NCI-H2081 treated with DMSO at 0.1 percent for 48 hours (cell line): Measurements from ENCODE around the gene STK11IP.
"Not testable (repeated sequence)": the region's sequence is repeated elsewhere in the genome, so short reads cannot be mapped to it uniquely, and the experiment has no call there.

Experiments used
- DNase-seq: peaks from one replicate; lab custom pipeline; 2025; lab: John Stamatoyannopoulos, UW

The STK11IP gene

GRCh38 chr2:219634951-219635751 lies 37.5 kb downstream of the STK11IP start:
- DNase-seq, result no peak

GRCh38 chr2:219636144-219636915 lies 38.7 kb downstream of the STK11IP start:
- DNase-seq, result no peak

DNA sequence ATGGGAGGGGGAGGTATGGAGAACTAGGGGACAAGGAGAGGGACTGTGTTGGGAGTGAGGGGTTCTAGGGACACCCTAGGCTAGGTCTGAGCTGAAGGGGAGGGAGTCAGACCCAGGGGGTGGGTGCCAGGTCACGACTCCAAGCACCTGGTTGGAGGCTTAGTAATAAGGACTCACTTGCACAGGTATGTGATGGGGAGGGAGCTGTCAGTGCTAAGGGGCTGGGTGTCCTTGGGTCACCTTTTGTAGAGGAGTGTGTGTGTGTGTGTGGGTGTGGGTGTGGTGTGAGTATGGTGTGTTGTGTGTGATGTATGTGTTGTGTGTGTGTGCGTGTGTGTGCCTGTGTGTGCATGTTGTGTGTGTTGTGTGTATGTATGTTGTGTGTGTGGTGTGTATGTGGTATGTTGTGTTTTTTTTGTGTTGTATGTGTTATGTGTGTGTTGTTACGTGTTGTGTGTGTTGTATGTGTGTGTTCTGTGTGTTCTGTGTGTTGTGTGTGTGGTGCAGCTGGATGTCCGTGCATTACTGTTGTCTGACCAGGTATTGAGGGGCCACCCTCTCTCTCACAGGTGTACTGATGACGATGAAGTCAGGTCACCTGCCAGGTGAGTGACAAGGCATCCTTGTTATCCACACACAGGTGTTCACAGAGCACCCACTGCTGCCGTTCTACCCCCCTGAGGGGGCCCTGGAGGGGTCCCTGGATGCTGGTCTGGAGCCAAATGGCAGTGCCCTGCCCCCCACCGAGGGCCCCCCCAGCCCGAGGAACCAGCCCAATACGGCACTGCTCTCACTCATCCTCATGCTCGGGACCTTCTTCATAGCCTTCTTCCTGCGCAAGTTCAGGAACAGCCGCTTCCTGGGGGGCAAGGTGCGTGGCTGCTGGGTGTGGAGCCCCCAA lies 39.5 kb downstream of the STK11IP start:
- no peak for DNase-seq

GRCh38 chr2:219637842-219638185 lies 40.2 kb downstream of the STK11IP start:
- DNase-seq, result no peak

DNA sequence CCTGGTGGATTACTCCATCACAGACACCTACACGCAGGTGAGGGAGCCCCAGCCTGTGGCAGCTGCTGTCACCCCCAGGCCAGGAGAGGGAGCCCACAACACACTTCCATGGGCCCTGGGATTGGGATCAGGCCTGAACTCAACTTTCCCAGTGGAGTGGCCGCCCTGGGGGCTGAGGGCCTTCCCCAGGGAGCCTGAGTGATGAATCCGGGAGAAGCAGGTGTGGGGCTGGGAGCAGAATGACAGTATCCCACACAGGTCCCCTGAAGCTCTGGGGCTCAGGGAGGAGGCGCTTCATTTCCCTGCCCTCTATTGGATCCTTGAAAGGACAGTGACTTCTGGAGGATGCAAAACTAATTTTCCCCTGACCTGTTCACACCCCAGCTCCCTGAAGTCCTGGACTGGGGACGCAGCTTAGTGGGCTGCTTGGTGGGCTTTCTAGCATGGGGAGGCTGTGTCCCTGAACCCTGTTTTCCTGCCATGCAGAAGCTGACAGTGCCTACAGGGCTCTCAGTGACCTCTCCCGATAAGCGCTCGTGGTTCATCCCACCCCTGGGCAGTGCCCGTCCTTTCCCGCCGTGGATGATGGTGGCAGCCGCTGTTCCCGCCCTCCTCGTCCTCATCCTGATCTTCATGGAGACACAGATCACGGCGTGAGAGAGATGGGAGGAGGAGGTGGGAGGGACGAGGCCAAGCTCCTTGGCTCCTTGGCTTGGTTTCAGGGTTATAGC lies 40.7 kb downstream of the STK11IP start:
- DNase-seq, result no peak

DNA sequence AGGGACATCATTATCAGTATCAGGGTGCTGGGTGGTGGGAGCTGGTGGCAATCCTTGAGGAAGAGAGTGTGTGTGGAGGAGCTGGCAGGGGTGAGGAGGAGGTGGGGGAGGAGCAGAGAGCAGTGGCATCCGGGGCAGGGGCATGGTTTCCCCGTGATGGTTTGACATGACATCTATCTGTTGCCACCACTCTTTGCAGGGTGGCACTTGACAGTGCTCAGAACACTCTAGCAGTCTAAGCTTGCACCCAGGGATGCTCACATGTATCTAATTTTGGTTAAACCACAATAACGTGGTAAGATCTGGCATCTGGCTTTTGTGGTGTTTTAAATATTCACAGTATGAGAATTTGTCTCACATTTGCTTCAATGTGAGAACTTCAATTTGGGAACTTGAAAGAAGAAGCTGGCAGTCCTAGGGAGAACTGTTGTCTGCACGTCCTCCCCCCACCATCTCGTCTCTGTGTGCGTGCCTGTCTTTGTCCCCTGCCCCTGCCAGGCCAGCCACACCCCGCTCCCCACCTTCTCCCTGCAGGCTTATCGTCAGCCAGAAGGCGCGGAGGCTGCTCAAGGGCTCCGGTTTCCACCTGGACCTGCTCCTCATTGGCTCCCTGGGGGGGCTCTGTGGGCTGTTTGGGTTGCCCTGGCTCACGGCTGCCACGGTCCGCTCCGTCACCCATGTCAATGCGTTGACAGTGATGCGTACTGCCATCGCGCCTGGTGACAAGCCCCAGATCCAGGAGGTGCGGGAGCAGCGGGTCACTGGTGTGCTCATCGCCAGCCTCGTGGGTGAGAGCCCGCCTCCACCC lies 41.5 kb downstream of the STK11IP start:
- no peak for DNase-seq

GRCh38 chr2:219641390-219642068 lies 43.9 kb downstream of the STK11IP start:
- DNase-seq, result no peak

DNA sequence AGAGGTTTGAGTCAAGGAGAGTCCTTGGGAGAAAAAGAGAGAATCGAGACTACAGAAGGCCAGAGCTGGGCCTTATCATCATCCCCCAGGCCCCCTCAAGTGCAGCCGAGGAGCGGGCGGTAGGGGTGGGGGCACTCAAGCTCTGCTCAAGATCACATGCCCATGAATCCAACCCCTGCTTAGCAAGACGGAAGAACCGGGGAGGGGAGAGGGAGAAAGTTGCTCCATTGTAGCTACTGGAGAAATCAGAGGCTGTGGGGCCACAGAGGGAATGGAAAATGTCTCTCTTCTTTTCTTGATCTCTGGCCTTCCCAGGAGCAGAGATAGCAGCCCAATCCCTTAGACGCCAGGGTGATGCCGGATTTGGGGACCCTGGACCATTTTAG lies 44.4 kb downstream of the STK11IP start:
- no peak for DNase-seq

- DNase-seq, result peak; percentile 25
Measured at GRCh38 chr2:219642465-219643083, 44.9 kb downstream of the STK11IP start.

DNA sequence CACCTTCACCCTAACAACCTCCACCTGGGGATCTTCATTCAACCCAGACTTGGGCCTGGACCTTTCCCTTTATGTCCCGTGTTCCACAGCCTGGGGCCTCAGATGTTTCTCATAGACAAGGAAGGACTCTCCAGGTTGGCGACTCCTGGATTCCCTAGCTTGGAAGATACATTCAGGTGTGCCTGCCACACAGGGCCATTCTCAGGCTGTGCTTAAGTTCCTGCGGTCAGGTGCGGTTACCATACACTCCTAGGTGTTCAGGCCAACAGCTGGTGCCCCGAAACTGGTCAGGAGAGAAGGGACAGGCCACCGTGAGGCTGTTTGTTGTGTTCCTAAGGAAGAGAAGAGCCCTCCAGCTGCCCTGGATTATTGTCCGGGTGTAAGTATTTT lies 45.4 kb downstream of the STK11IP start:
- no peak for DNase-seq

- no peak for DNase-seq
Measured at GRCh38 chr2:219643788-219644398, 46.2 kb downstream of the STK11IP start.

GRCh38 chr2:219644801-219645480 lies 47.3 kb downstream of the STK11IP start:
- no peak for DNase-seq

- no peak for DNase-seq
Measured at GRCh38 chr2:219645631-219646527, 48.2 kb downstream of the STK11IP start.

- no peak for DNase-seq
Measured at GRCh38 chr2:219648176-219648575, 50.5 kb downstream of the STK11IP start.

DNA sequence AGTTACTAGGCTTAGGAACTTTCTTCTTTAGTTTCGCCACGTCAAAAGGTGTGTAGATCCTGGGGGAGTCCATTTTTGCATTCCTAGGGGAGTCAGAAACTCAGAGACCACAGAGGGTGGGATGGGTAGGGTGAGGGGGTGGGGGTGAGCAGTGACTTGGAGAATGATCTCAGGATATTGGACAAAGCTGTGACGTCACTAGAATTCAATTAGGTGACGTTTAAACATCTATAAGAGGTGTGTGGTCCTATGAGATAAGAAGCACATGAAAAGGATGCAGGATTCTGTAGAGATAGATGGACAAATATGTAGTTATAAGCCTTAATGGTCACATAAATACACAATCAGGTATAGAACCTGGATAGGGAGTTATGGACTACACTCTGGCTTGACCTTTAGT lies 51.3 kb downstream of the STK11IP start:
- no peak for DNase-seq

DNA sequence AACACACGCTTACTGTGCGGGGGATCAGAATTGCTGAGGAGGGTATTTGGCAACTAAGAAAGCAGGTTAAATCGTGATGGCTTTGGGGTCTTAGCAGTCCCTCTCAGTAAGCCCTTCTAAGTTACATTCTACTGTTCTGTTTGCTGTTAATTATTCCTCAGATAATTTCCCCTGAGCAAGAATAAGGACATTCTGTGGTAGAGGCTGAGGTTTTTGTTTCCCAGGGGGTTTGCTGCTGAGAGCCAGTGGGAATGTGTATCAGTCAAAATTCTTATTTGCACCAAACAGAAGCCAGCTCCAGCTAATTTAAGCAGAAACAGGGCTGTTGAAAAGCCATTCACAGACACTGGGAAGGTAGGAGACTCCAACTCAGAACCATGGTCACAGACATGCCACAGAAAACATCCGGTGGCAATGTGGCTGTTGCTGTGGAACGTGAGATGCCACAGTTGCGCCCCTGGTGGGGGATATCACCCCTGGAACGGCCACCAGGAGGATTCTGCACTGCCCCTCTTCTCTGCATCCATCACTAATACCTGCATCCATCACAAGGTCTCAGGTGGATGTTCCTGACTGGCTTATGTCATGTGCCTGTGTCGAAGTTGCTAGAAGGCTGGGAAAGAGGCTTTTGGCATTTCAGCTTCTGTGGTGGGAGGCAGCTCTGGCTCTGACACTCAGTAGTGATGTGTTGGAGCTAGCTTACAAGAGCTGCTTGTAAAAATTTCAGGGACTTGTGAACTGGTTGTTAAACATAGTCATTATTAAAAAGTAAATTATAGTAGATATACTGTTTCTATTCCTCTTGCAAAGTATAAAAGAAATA lies 53.0 kb downstream of the STK11IP start:
- DNase-seq, result no peak

DNA sequence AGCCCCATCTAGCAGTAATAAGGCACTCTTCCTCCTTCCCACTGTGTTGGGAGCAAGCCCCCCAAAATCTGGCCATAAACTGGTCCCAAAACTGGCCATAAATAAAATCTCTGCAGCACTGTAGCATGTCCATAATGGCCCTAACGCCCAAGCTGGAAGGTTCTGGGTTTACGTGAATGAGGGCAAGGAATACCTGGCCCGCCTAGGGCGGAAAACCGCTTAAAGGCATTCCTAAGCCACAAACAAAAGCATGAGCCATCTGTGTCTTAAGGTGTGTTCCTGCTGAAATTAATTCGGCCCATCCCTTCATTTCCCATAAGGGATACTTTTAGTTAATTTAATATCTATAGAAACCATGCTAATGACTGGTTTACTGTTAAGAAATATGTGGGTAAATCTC lies 54.0 kb downstream of the STK11IP start:
- not testable (repeated sequence) for DNase-seq
